ENCODE results near the gene PITPNB.

DNA sequence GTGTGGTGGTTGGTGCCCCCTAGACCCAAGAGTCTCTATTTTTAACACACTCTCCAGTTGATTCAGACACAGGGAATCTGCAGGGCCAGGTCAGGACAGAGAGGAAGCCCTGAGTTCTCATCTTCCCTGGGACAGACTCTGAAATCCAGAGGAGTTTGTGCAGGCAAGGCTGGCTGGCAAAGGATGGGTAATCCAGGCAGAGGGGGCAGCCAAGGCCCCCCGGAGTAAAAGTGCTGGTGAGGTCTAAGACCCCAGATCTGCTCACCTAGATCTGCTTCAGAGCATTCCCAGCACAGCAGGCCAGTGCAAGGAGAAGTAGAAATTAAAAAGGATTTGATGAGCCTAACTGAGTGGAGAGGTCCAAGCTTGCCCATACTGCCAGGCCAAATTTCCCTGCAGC is 76.9 kb downstream of the PITPNB start:
- TF ChIP-seq ZNF274 (IDR thresholded peaks at IDR 0.05; ENCODE audit: low read depth, low read length) = no peak
- no peak for TF ChIP-seq YY1 (IDR thresholded peaks at IDR 0.05; ENCODE audit: insufficient read depth, insufficient read length)
- no peak for TF ChIP-seq SUZ12 (IDR thresholded peaks at IDR 0.05; ENCODE audit: extremely low read depth, insufficient read depth, insufficient read length)

All from NT2/D1 (cell line).